GM11168 (cell line): ENCODE data around the gene NEMF.
"Not testable (repeated sequence)": the region's sequence is repeated elsewhere in the genome, so short reads cannot be mapped to it uniquely, and the experiment has no call there.

Experiments
- in situ Hi-C: fragments of 300-500 bp; cut with MboI; formaldehyde crosslinking; loops from one replicate; pipeline ENCODE4 v1.12.0; 2022; ENCODE audit warnings: low sequenced_read_pairs; ENCODE audit not compliant: unreplicated experiment

NEMF gene

GRCh38 chr14:49853158-49853477, 530 bp upstream of the NEMF start:
- in situ Hi-C loops, result loop anchor here (25.0 kb wide), 1 partner anchor 684 kb away; the partner anchor contains the start of gene MAP4K5

- in situ Hi-C loops, result loop anchor here (25.0 kb wide), 1 partner anchor 685 kb away; the partner anchor contains the start of gene MAP4K5
Observed at GRCh38 chr14:49851813-49852212, 775 bp downstream of the NEMF start.

- in situ Hi-C loops, result no loop called here
Observed at GRCh38 chr14:49849213-49849847, 3.3 kb downstream of the NEMF start.

GRCh38 chr14:49828640-49829039, 23.9 kb downstream of the NEMF start:
- in situ Hi-C loops, result no loop called here

- in situ Hi-C loops, result no loop called here
Observed at GRCh38 chr14:49820176-49820575, 32.4 kb downstream of the NEMF start.

- in situ Hi-C loops, result no loop called here
Observed at GRCh38 chr14:49816844-49817243, 35.7 kb downstream of the NEMF start.

- in situ Hi-C loops, result not testable (repeated sequence)
Observed at GRCh38 chr14:49816118-49816517, 36.5 kb downstream of the NEMF start.

- in situ Hi-C loops, result no loop called here
Observed at GRCh38 chr14:49808780-49809179, 43.8 kb downstream of the NEMF start.

- in situ Hi-C loops, result no loop called here
Observed at GRCh38 chr14:49796025-49796424, 56.6 kb downstream of the NEMF start.

- in situ Hi-C loops, result no loop called here
Observed at GRCh38 chr14:49792618-49793017, 60.0 kb downstream of the NEMF start.

GRCh38 chr14:49786315-49786714, 66.3 kb downstream of the NEMF start:
- in situ Hi-C loops, result no loop called here

- in situ Hi-C loops, result no loop called here
Observed at GRCh38 chr14:49783394-49784014, 69.1 kb downstream of the NEMF start.

- in situ Hi-C loops, result not testable (repeated sequence)
Observed at GRCh38 chr14:49781040-49781439, 71.5 kb downstream of the NEMF start.

- in situ Hi-C loops, result no loop called here
Observed at GRCh38 chr14:49778421-49778820, 74.2 kb downstream of the NEMF start.

GRCh38 chr14:49774106-49774505, 78.5 kb downstream of the NEMF start:
- in situ Hi-C loops, result no loop called here

GRCh38 chr14:49771691-49772090, 80.9 kb downstream of the NEMF start:
- in situ Hi-C loops, result not testable (repeated sequence)

GRCh38 chr14:49770212-49770817, 82.3 kb downstream of the NEMF start:
- in situ Hi-C loops, result no loop called here

- in situ Hi-C loops, result loop anchor here (10.0 kb wide), 1 partner anchor 125 kb away; no protein-coding TSS in a partner anchor
Observed at GRCh38 chr14:49769581-49770211, 82.9 kb downstream of the NEMF start.

GRCh38 chr14:49769171-49769570, 83.4 kb downstream of the NEMF start:
- in situ Hi-C loops, result loop anchor here (10.0 kb wide), 1 partner anchor 124 kb away; no protein-coding TSS in a partner anchor

GRCh38 chr14:49768301-49769121, 84.1 kb downstream of the NEMF start:
- in situ Hi-C loops, result loop anchor here (10.0 kb wide), 1 partner anchor 124 kb away; no protein-coding TSS in a partner anchor
